Breast epithelium (tissue), 3 donors: ENCODE data around the gene ZNF662.

ENCODE experiments used
- POLR2A ChIP-seq: fragments of 450-650 bp; IDR thresholded peaks from one replicate; pipeline ENCODE4 v1.6.1; 2016; ENCODE audit warnings: antibody characterized with exemption, mild to moderate bottlenecking, moderate library complexity
- POLR2AphosphoS5 ChIP-seq, 3 donors: sonication (generic); formaldehyde crosslinking; IDR thresholded peaks; one replicate each; pipeline ENCODE4 v1.6.1; 2017; ENCODE audit warnings: antibody characterized with exemption in 3 of 3
- TF ChIP-seq, protein P1 (sequence below), 3 donors: fragments of 450-650 bp; IDR thresholded peaks; one replicate each; pipeline ENCODE4 v1.5.1; 2016 to 2017; ENCODE audit warnings: antibody characterized with exemption in 3 of 3, mild to moderate bottlenecking in 3 of 3, moderate library complexity in 3 of 3

DNA sequence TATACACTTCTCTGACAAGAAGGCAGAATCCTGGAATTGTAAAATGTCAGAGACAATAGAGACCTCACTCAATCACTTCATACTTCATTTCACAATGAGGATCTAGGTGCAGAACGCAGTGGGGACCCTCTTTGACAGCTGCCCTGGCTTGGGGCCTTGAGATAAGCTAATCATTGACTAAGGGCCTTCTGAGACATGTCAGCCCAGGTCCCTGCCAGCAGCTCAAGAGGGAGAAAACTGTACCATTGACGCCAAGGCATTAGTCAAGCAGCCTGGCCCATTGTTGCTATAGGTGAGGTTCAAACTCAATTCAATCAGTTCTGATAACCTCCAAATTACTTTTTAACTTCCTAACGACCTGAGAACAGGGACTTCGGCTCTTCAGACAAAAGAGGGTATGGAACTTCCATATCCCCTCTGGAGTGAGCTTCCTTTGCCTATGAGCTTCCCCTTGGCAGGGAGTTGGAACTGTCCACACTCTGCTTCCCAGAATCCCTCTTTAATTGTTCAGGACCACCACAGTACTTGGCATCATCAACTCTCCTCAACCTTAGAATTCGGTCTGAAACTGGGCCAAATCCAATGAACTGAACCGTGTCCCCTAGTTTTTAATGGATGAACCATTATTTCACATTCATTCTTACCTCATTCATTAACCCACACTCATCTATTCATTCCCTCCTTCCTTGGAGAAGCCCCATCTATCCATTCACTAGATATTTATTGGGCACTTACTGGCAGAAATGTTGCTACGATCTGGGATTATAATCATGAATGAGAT is 28.8 kb upstream of the ZNF662 start:
- TF ChIP-seq, protein P1, sequence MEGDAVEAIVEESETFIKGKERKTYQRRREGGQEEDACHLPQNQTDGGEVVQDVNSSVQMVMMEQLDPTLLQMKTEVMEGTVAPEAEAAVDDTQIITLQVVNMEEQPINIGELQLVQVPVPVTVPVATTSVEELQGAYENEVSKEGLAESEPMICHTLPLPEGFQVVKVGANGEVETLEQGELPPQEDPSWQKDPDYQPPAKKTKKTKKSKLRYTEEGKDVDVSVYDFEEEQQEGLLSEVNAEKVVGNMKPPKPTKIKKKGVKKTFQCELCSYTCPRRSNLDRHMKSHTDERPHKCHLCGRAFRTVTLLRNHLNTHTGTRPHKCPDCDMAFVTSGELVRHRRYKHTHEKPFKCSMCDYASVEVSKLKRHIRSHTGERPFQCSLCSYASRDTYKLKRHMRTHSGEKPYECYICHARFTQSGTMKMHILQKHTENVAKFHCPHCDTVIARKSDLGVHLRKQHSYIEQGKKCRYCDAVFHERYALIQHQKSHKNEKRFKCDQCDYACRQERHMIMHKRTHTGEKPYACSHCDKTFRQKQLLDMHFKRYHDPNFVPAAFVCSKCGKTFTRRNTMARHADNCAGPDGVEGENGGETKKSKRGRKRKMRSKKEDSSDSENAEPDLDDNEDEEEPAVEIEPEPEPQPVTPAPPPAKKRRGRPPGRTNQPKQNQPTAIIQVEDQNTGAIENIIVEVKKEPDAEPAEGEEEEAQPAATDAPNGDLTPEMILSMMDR (IDR thresholded peaks at IDR 0.05), result no peak
- TF ChIP-seq POLR2AphosphoS5 (IDR thresholded peaks at IDR 0.05) (no peak), POLR2A (no peak)
